C4-2B (cell line): ENCODE results near the gene TNNT3.

ENCODE experiments used
- H3K27ac ChIP-seq: fragments of 450-650 bp; 2 replicates; pipeline ENCODE4 v1.5.1; 2017
- CTCF ChIP-seq: fragments of 450-650 bp; conservative IDR thresholded peaks from 2 replicates; pipeline ENCODE4 v1.5.1; 2017; ENCODE audit warnings: mild to moderate bottlenecking
- ZFX ChIP-seq: fragments of 450-650 bp; IDR thresholded peaks from 2 replicates; pipeline ENCODE4 v1.6.1; 2017

TNNT3 gene

GRCh38 chr11:1891831-1892115 lies 27.7 kb upstream of the TNNT3 start, which contains the start of gene PRR33:
PRR33 (minus strand) TSS chr11:1891895; CDS start chr11:1890584, 1,311 bp downstream.
- no peak within 1 kb of the TSS for H3K27ac ChIP-seq
- TF ChIP-seq ZFX (no peak), CTCF (no peak)

- no peak for TF ChIP-seq ZFX
- TF ChIP-seq CTCF: no peak
- no peak overlapping the region for H3K27ac ChIP-seq
Measured at GRCh38 chr11:1892116-1892515, 27.4 kb upstream of the TNNT3 start.

- no peak overlapping the region for H3K27ac ChIP-seq
- TF ChIP-seq CTCF: no peak
- TF ChIP-seq ZFX: no peak
Measured at GRCh38 chr11:1892558-1892957, 26.9 kb upstream of the TNNT3 start.

GRCh38 chr11:1893581-1894359 lies 25.7 kb upstream of the TNNT3 start:
- no peak overlapping the region for H3K27ac ChIP-seq
- no peak for TF ChIP-seq CTCF
- TF ChIP-seq ZFX: no peak

- TF ChIP-seq CTCF (no peak), ZFX (no peak)
- H3K27ac ChIP-seq: no peak overlapping the region
Measured at GRCh38 chr11:1894759-1895158, 24.7 kb upstream of the TNNT3 start.

- no peak overlapping the region for H3K27ac ChIP-seq
- no peak for TF ChIP-seq ZFX
- TF ChIP-seq CTCF: no peak
Measured at GRCh38 chr11:1896468-1896867, 23.0 kb upstream of the TNNT3 start.

GRCh38 chr11:1896923-1897322 lies 22.6 kb upstream of the TNNT3 start:
- H3K27ac ChIP-seq: no peak overlapping the region
- TF ChIP-seq ZFX (no peak), CTCF (no peak)
